Keratinocyte (primary cell): ENCODE results near the gene LRRFIP2. TPM values are rescaled to one million over a fixed set of nuclear protein-coding genes. Genes with fewer than 3 reads are reported as not detected.

ENCODE experiments used
- DNase-seq: peaks from one replicate; pipeline ENCODE4 v3.0.0-alpha.2; 2011; ENCODE audit warnings: low read depth, missing footprints, low spot score
- FAIRE-seq: peaks from 2 replicates; lab custom pipeline; 2011; peaks lifted over from hg19 to GRCh38; lab: Jason Lieb, UNC
- H2AFZ ChIP-seq: 2 replicates; pipeline ENCODE4 v1.6.0; 2012; ENCODE audit warnings: low read length, control low read depth, inconsistent platforms; ENCODE audit not compliant: control insufficient read depth
- H3K27ac ChIP-seq: 2 replicates; pipeline ENCODE4 v1.5.1; 2011; ENCODE audit warnings: low read length; ENCODE audit not compliant: control insufficient read depth, insufficient read depth
- H3K27me3 ChIP-seq: 3 replicates; pipeline ENCODE4 v1.6.0; 2011; ENCODE audit warnings: low read length; ENCODE audit not compliant: control insufficient read depth, insufficient read depth; ENCODE audit errors: extremely low read depth
- H3K36me3 ChIP-seq, 2 experiments: 2 replicates in 1 of 2; 3 replicates in 1 of 2; pipeline ENCODE4 v1.5.1; 2011; ENCODE audit warnings: low read length in 2 of 2, mild to moderate bottlenecking in 1 of 2; ENCODE audit not compliant: control insufficient read depth in 2 of 2, insufficient read depth in 2 of 2; ENCODE audit errors: extremely low read depth in 1 of 2
- H3K4me1 ChIP-seq: 3 replicates; pipeline ENCODE4 v1.5.1; 2011; ENCODE audit warnings: low read length; ENCODE audit not compliant: control insufficient read depth, insufficient read depth; ENCODE audit errors: extremely low read depth
- H3K4me2 ChIP-seq: 3 replicates; pipeline ENCODE4 v1.6.0; 2011; ENCODE audit warnings: low read depth, low read length; ENCODE audit not compliant: control insufficient read depth, insufficient read depth; ENCODE audit errors: extremely low read depth
- H3K4me3 ChIP-seq, 3 experiments: fragments of 200-600 bp in 1 of 3; sonication (generic) in 1 of 3; 2 replicates in 2 of 3; 3 replicates in 1 of 3; pipeline ENCODE4 v1.5.1; 2011 to 2016; ENCODE audit warnings: low read length in 3 of 3, mild to moderate bottlenecking in 3 of 3, control low read depth in 2 of 3, inconsistent platforms in 1 of 3, low read depth in 1 of 3, mixed read lengths in 1 of 3, mixed run types in 1 of 3, moderate library complexity in 1 of 3; ENCODE audit not compliant: control insufficient read depth in 2 of 3, insufficient read depth in 2 of 3; ENCODE audit errors: extremely low read depth in 1 of 3
- H3K79me2 ChIP-seq: 2 replicates; pipeline ENCODE4 v1.6.0; 2012; ENCODE audit warnings: low read length; ENCODE audit not compliant: control insufficient read depth, insufficient read depth
- H3K9ac ChIP-seq: 3 replicates; pipeline ENCODE4 v1.6.0; 2011; ENCODE audit warnings: low read length; ENCODE audit not compliant: control insufficient read depth, insufficient read depth; ENCODE audit errors: extremely low read depth
- H3K9me1 ChIP-seq: 3 replicates; pipeline ENCODE4 v1.6.0; 2011; ENCODE audit warnings: low read length; ENCODE audit not compliant: control insufficient read depth, insufficient read depth; ENCODE audit errors: extremely low read depth
- H3K9me3 ChIP-seq: 2 replicates; pipeline ENCODE4 v1.5.1; 2012; ENCODE audit warnings: low read depth, low read length; ENCODE audit not compliant: control insufficient read depth
- H4K20me1 ChIP-seq: 3 replicates; pipeline ENCODE4 v1.6.0; 2011; ENCODE audit warnings: low read length; ENCODE audit not compliant: control insufficient read depth, insufficient read depth; ENCODE audit errors: extremely low read depth
- CTCF ChIP-seq, 3 experiments: IDR thresholded peaks in 1 of 3; conservative IDR thresholded peaks in 1 of 3; optimal IDR thresholded peaks in 1 of 3; 2 replicates in 2 of 3; 3 replicates in 1 of 3; pipeline versions ENCODE3 to v1.5.1; 2011; ENCODE audit warnings: low read length in 3 of 3, mild to moderate bottlenecking in 3 of 3, moderate library complexity in 2 of 3, control low read depth in 1 of 3, inconsistent platforms in 1 of 3; ENCODE audit not compliant: insufficient read depth in 2 of 3; ENCODE audit errors: extremely low read depth in 1 of 3
- EZH2 ChIP-seq: IDR thresholded peaks from one replicate; pipeline ENCODE4 v1.6.1; 2012; ENCODE audit warnings: inconsistent platforms, mild to moderate bottlenecking, low read length, moderate library complexity
- dilution Hi-C: fragments of 300-500 bp; cut with MboI; formaldehyde crosslinking; loops from one replicate; pipeline ENCODE4 v1.7.0; 2020; ENCODE audit warnings: low sequenced_read_pairs; ENCODE audit not compliant: extremely low pct_ligation_motif_present
- polyA plus RNA-seq, 5 experiments: library from polyadenylated mRNA; depleted of rRNA in 3 of 5; stranded (reverse) in 3 of 5; stranded (forward) in 1 of 5; unstranded in 1 of 5; fragments of >200 nt; gene quantifications; 1 replicate in 1 of 5; 2 replicates in 3 of 5; 3 replicates in 1 of 5; pipeline versions ENCODE4 v1.2.1 to v1.2.3, GENCODE V29; 2011 to 2012; ENCODE audit warnings: missing spikeins in 2 of 5, low read depth in 1 of 5, low replicate concordance in 1 of 5

The LRRFIP2 gene
- polyA plus RNA-seq, 1 donor (not counting 4 experiments of a cell fraction or from before 2014, with no cell fraction given) = 70.3 TPM

GRCh38 chr3:37025561-37026335 is 148.6 kb downstream of the LRRFIP2 start:
- H3K36me3 ChIP-seq = peaks cover 17 to 23% of the 10 kb centered on the region in 2 experiments
- TF ChIP-seq EZH2 (no peak), CTCF (optimal IDR thresholded peaks at IDR 0.05 in 1 of 3, IDR thresholded peaks at IDR 0.05 in 1 of 3, conservative IDR thresholded peaks at IDR 0.05 in 1 of 3; ENCODE audit: extremely low read depth in 1 of 3, insufficient read depth in 2 of 3, low read length in 3 of 3) (no peak)
- dilution Hi-C loops = no loop called here

GRCh38 chr3:37024820-37025405 is 149.5 kb downstream of the LRRFIP2 start:
- Histone ChIP-seq H3K36me3 (peaks cover 19 to 32% of the 10 kb centered on the region in 2 experiments), H3K79me2 (no peaks in the 10 kb centered on the region), H3K4me1 (peaks cover 6% of the 10 kb centered on the region), H3K9me3 (no peaks in the 10 kb centered on the region), H4K20me1 (no peaks in the 10 kb centered on the region), H3K9ac (no peak overlapping the region), H3K9me1 (no peaks in the 10 kb centered on the region), H2AFZ (no peak overlapping the region), H3K27ac (no peak overlapping the region), H3K4me3 (no peak overlapping the region), H3K4me2 (no peak overlapping the region), H3K27me3 (no peaks in the 10 kb centered on the region)
- no peak for DNase-seq
- dilution Hi-C loops = no loop called here
- TF ChIP-seq CTCF (optimal IDR thresholded peaks at IDR 0.05 in 1 of 3, IDR thresholded peaks at IDR 0.05 in 1 of 3, conservative IDR thresholded peaks at IDR 0.05 in 1 of 3; ENCODE audit: extremely low read depth in 1 of 3, insufficient read depth in 2 of 3, low read length in 3 of 3) = no peak
- TF ChIP-seq EZH2 = no peak
- FAIRE-seq = no peak

More at GRCh38 chr3:37025561-37026335, 148.6 kb downstream of the LRRFIP2 start:
- DNase-seq = no peak
- H3K9me1 ChIP-seq = no peaks in the 10 kb centered on the region
- H3K4me3 ChIP-seq = no peak overlapping the region
- no peaks in the 10 kb centered on the region for H3K9me3 ChIP-seq
- H3K4me2 ChIP-seq = no peak overlapping the region
- no peak overlapping the region for H3K9ac ChIP-seq
- H3K27ac ChIP-seq = no peak overlapping the region
- H3K79me2 ChIP-seq = no peaks in the 10 kb centered on the region
- no peaks in the 10 kb centered on the region for H3K27me3 ChIP-seq
- no peak overlapping the region for H2AFZ ChIP-seq
- no peaks in the 10 kb centered on the region for H4K20me1 ChIP-seq
- peaks cover 6% of the 10 kb centered on the region for H3K4me1 ChIP-seq
- FAIRE-seq = no peak
